TTC549 (cell line): ENCODE data around the gene SLC5A10.
"Not testable (repeated sequence)": the region's sequence is repeated elsewhere in the genome, so short reads cannot be mapped to it uniquely, and the experiment has no call there.

Source experiments
- FAIRE-seq: peaks from 2 replicates; lab custom pipeline; 2012; peaks lifted over from hg19 to GRCh38; lab: Jason Lieb, UNC

Gene SLC5A10

DNA sequence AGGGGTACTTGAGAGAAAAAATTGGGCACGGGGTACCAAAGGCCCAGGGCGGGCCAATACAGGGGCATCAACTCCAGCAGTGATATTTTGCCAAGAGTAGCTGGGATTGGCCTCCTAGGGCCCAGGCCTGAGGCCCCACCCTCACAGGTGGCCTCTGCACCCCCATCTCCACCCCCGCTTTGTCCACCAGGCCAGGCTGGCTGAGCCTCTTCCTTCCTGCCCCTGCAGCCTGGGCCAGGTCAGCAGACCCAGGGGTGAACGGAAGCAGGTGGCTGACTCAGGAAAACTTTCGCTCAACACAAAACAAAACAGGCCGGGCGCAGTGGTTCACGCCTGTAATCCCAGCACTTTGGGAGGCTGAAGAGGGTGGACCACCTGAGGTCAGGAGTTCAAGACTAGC lies 91.1 kb downstream of the SLC5A10 start:
- FAIRE-seq: not testable (repeated sequence)

DNA sequence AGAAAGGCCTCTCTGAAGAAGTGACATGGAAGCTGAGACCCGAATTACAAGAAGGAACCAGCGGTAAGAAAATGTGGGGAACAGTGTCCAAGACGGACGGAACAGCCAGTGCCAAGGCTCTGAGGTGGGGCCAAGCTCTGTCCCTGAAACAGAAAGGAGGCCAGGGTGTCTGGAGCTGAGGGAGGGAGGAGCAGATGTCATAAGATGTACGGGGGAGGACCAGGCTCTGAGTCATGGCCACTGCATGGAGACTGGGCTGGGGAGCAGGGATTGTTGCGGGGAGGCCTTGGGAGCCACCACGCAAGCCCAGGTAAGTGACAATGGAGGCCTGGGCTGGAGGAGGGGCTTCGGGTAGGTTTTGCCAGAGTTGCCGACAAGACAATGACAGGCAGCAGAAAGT lies 92.7 kb downstream of the SLC5A10 start:
- not testable (repeated sequence) for FAIRE-seq

DNA sequence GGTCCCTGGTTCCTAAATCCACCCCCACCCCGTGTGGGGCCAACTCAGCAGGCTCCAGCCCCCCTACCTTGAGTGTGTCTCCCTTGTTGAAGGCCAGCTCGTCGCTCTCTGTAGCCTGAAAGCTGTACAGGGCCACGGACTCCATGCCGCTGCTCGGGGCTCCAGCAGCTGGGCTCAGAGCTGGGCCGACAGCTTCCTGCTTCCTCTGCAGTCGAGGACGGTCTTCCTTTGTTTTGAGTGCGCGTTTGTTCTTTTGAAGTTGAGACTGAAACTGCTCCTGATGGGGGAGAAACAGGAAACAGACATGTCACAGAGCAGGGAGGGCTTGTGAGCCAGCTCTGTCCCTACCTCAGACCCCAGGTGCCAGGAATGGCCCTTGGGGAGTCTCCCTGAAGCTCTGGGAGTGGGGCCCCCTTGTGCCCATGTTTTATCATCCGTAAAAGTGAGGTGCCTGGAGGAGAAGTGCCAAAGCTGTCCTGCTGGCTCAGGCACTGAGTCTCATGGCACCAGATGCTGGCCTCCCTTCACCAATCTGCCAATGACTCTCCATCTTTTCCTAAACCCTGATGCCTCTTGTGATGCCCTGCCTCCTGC lies 94.9 kb downstream of the SLC5A10 start, which contains the start of gene GRAP:
TSS of gene GRAP (minus strand) at position 176 of the 594 bp plus-strand sequence. CDS start at position 145, 31 bp downstream.
- not testable (repeated sequence) for FAIRE-seq

GRCh38 chr17:19047510-19047909 lies 95.5 kb downstream of the SLC5A10 start:
- FAIRE-seq: not testable (repeated sequence)

- not testable (repeated sequence) for FAIRE-seq
Measured at GRCh38 chr17:19048826-19049225, 96.9 kb downstream of the SLC5A10 start.

GRCh38 chr17:19055447-19055846 lies 103.5 kb downstream of the SLC5A10 start:
- FAIRE-seq: not testable (repeated sequence)

- FAIRE-seq: not testable (repeated sequence)
Measured at GRCh38 chr17:19062009-19062717, 110.2 kb downstream of the SLC5A10 start.

DNA sequence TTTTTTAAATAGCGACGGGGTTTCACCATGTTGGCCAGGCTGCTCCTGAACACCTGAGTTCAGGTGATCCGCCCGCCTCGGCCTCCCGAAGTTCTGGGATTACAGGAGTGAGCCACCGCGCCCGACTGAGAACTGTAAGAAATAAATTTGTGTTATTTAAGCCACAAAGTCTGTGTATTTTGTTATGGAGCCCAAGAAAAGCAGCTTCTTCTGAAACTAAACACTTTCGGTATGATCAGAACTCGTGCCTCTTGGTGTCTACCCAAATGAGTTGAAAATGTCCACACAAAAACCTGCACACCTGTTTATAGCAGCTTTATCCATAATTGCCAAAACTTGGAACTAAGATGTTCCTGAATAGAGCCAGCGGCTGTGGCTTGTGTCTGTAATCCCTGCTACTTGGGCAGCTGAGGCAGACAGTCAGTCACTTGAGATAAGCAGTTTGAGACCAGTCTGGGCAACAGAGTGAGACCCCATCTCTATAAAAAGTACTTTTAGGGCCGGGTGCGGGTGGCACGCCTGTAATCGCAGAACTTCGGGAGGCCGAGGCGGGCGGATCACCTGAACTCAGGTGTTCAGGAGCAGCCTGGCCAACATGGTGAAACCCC lies 110.9 kb downstream of the SLC5A10 start:
- not testable (repeated sequence) for FAIRE-seq

GRCh38 chr17:19063326-19063956 lies 111.5 kb downstream of the SLC5A10 start:
- FAIRE-seq: not testable (repeated sequence)

DNA sequence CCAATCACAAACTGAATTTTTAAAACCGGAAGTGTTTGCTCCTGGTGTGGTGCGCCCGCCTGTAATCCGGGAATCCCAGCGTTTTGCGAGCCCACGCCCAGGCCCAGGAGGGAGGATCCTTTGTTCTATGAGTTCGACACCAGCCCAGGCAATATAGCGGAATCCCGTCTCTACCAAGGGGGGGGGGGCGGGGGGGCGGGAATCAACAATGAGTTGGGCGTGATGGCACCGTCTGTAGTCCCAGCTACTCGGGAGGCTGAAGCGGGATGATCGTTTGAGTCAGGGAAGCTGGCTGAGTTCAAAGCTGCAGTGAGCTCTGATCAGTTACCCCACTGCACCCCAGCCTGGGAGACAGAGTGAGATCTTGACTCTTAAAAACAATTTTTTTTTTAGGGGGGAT lies 112.4 kb downstream of the SLC5A10 start:
- FAIRE-seq: not testable (repeated sequence)

GRCh38 chr17:19070318-19071168 lies 118.6 kb downstream of the SLC5A10 start:
- not testable (repeated sequence) for FAIRE-seq
